Endothelial cell of umbilical vein (primary cell): Measurements from ENCODE around the gene SIRT2. TPM values are rescaled to one million over a fixed set of nuclear protein-coding genes. Genes with fewer than 3 reads are reported as not detected.

Experiments used
- BruUV-seq: library from RNA; stranded (reverse); fragments of 400-500 nt; replicated peaks from 2 replicates; lab custom pipeline; 2021; lab: Mats Ljungman, UMichigan
- CTCF ChIA-PET: fragments of 300-600, 350-600 bp; sonication (Branson Sonifier 250); formaldehyde crosslinking; loops from one replicate; lab custom pipeline; 2021; ENCODE audit warnings: antibody characterized with exemption, inconsistent platforms; lab: Charles Lee
- POLR2A ChIA-PET: fragments of 300-600, 350-600 bp; sonication (Branson Sonifier 250); formaldehyde crosslinking; loops from one replicate; lab custom pipeline; 2021; ENCODE audit warnings: antibody characterized with exemption, inconsistent platforms; lab: Charles Lee
- DNase-seq: peaks from one replicate; pipeline ENCODE4 v3.0.0-alpha.2; 2011; ENCODE audit warnings: low read depth, low spot score
- FAIRE-seq: peaks from 2 replicates; lab custom pipeline; 2011; peaks lifted over from hg19 to GRCh38; lab: Jason Lieb, UNC
- H2AFZ ChIP-seq: 2 replicates; pipeline ENCODE4 v1.6.0; 2012; ENCODE audit warnings: low read depth, low read length, control low read depth, inconsistent platforms
- H3K27ac ChIP-seq: 2 replicates; pipeline ENCODE4 v1.5.1; 2011; ENCODE audit warnings: low read depth, mild to moderate bottlenecking, control low read depth, low read length, moderate library complexity; ENCODE audit not compliant: insufficient read depth
- H3K27me3 ChIP-seq, 2 experiments: 2 replicates each; pipeline versions ENCODE4 v1.6.0 to v1.6.1; 2011; ENCODE audit warnings: low read length in 2 of 2, mixed read lengths in 1 of 2; ENCODE audit not compliant: control insufficient read depth in 2 of 2, insufficient read depth in 2 of 2
- H3K36me3 ChIP-seq, 2 experiments: 2 replicates in 1 of 2; 3 replicates in 1 of 2; pipeline ENCODE4 v1.5.1; 2011; ENCODE audit warnings: low read length in 2 of 2, mild to moderate bottlenecking in 1 of 2, moderate library complexity in 1 of 2; ENCODE audit not compliant: control insufficient read depth in 2 of 2, insufficient read depth in 2 of 2; ENCODE audit errors: extremely low read depth in 1 of 2
- H3K4me1 ChIP-seq: 3 replicates; pipeline ENCODE4 v1.5.1; 2011; ENCODE audit warnings: mild to moderate bottlenecking, low read length; ENCODE audit not compliant: control insufficient read depth, insufficient read depth; ENCODE audit errors: extremely low read depth
- H3K4me2 ChIP-seq: 2 replicates; pipeline ENCODE4 v1.6.1; 2011; ENCODE audit warnings: low read length, control low read depth, mixed read lengths; ENCODE audit not compliant: insufficient read depth
- H3K4me3 ChIP-seq, 3 experiments: fragments of 200-600 bp in 1 of 3; sonication (generic), shearing (Covaris generic) in 1 of 3; replicated peaks in 1 of 3; 2 replicates each; pipeline ENCODE4 v1.5.1; 2011 to 2016; ENCODE audit warnings: control low read depth in 3 of 3, low read length in 3 of 3, mild to moderate bottlenecking in 2 of 3, inconsistent platforms in 1 of 3, low read depth in 1 of 3, moderate library complexity in 1 of 3; ENCODE audit not compliant: insufficient read depth in 1 of 3
- H3K79me2 ChIP-seq: 2 replicates; pipeline ENCODE4 v1.6.0; 2012; ENCODE audit warnings: low read length, inconsistent platforms; ENCODE audit not compliant: control insufficient read depth, insufficient read depth
- H3K9ac ChIP-seq: replicated peaks from 2 replicates; pipeline ENCODE3; 2011; ENCODE audit warnings: low read length, control low read depth; ENCODE audit not compliant: insufficient read depth; ENCODE audit errors: extremely low read depth
- H3K9me1 ChIP-seq: replicated peaks from 3 replicates; pipeline ENCODE4 v1.6.0; 2011; ENCODE audit warnings: mild to moderate bottlenecking, low read length; ENCODE audit not compliant: control insufficient read depth, insufficient read depth; ENCODE audit errors: extremely low read depth
- H3K9me3 ChIP-seq: replicated peaks from 2 replicates; pipeline ENCODE4 v1.5.1; 2012; ENCODE audit warnings: low read length, inconsistent platforms; ENCODE audit not compliant: control insufficient read depth, insufficient read depth
- H4K20me1 ChIP-seq: replicated peaks from 2 replicates; pipeline ENCODE3; 2011; ENCODE audit warnings: mild to moderate bottlenecking, low read length; ENCODE audit not compliant: control insufficient read depth, insufficient read depth; ENCODE audit errors: extremely low read depth
- CTCF ChIP-seq, 2 donors: IDR thresholded peaks; 1 replicate in 1 of 2; 2 replicates in 1 of 2; pipeline ENCODE4 v1.5.1; 2011; ENCODE audit warnings: low read length in 2 of 2, mild to moderate bottlenecking in 2 of 2, moderate library complexity in 2 of 2, control low read depth in 1 of 2, inconsistent platforms in 1 of 2, low read depth in 1 of 2; ENCODE audit not compliant: insufficient read depth in 1 of 2; ENCODE audit errors: extremely low read depth in 1 of 2
- EZH2 ChIP-seq: IDR thresholded peaks from 2 replicates; pipeline ENCODE4 v1.6.1; 2012; ENCODE audit warnings: borderline replicate concordance, low read depth, mild to moderate bottlenecking, moderate library complexity, low read length, inconsistent platforms; ENCODE audit not compliant: severe bottlenecking
- FOS ChIP-seq: IDR thresholded peaks from 2 replicates; pipeline ENCODE4 v1.6.1; 2011; ENCODE audit warnings: mild to moderate bottlenecking, low read length, moderate library complexity, borderline replicate concordance; ENCODE audit not compliant: insufficient read depth
- GATA2 ChIP-seq: IDR thresholded peaks from 2 replicates; pipeline ENCODE4 v1.7.0; 2011; ENCODE audit warnings: low read depth, mild to moderate bottlenecking, moderate library complexity, mixed read lengths, low read length; ENCODE audit not compliant: insufficient read length, insufficient read depth
- JUN ChIP-seq: IDR thresholded peaks from 2 replicates; pipeline ENCODE4 v1.6.1; 2011; ENCODE audit warnings: borderline replicate concordance, low read depth; ENCODE audit not compliant: insufficient read length, insufficient read depth
- MAX ChIP-seq: IDR thresholded peaks from 2 replicates; pipeline ENCODE4 v1.6.1; 2011; ENCODE audit not compliant: insufficient read depth, insufficient read length
- MYC ChIP-seq: IDR thresholded peaks from one replicate; pipeline ENCODE4 v1.6.1; 2011; ENCODE audit warnings: mild to moderate bottlenecking, low read depth, low read length
- POLR2A ChIP-seq: IDR thresholded peaks from 2 replicates; pipeline ENCODE4 v1.6.1; 2012; ENCODE audit warnings: low read depth, mild to moderate bottlenecking, control low read depth, low read length
- POLR2AphosphoS5 ChIP-seq: IDR thresholded peaks from 2 replicates; pipeline ENCODE4 v1.6.1; 2012; ENCODE audit warnings: low read depth, mild to moderate bottlenecking, control low read depth, low read length, moderate library complexity; ENCODE audit not compliant: insufficient read depth
- dilution Hi-C: fragments of 300-500 bp; cut with MboI; formaldehyde crosslinking; loops from one replicate; pipeline ENCODE4 v1.15.0; 2019; ENCODE audit warnings: low sequenced_read_pairs; ENCODE audit not compliant: extremely low pct_ligation_motif_present
- intact Hi-C: fragments of 100-400 bp; cut with micrococcal nuclease; formaldehyde crosslinking; loops from one replicate; pipeline ENCODE4 v1.10.0; 2022
- polyA plus RNA-seq, 4 experiments: library from polyadenylated mRNA; depleted of rRNA in 3 of 4; stranded (reverse) in 3 of 4; unstranded in 1 of 4; fragments of >200 nt; gene quantifications; 2 replicates each; pipeline versions ENCODE4 v1.2.1 to v1.2.3, GENCODE V29; 2011 to 2012; ENCODE audit warnings: missing spikeins in 1 of 4
- total RNA-seq: library from RNA; stranded (reverse); gene quantifications from 2 replicates; pipeline ENCODE4 v1.2.3, GENCODE V29; 2021

Gene SIRT2
- total and polyA plus RNA-seq, 2 donors (not counting 3 experiments of a cell fraction or from before 2014, with no cell fraction given), result 47.6 to 72.5 TPM

DNA sequence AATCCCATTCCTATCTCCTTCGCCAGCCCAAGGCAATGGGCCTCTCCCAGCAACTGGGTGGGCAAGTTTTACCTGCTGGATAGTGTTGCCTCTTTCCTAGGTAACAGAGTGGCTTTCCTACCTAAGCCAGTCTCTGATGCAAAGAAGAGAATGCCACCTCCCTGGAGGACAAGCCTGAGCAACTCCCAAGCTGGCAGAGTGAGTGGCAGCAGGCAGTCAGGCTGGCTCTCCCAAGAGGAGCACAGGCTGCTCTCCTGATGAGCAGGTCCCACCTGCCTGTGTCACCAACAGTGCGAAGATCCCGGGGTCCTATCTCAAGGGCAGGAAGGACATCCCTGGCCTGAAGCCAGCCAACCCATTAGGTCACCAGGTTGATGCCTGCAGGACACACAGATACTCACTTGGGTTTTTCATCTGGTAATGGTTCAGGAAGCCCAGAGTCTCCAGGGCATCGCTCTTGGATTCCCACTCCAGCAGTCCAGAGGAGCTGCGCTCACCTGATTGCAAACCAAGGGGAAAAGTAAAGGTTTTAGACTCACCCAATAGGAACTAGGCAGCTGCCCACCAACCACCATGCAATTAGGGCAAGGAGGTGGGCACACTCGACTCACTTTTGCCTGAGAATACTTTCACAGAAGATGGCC lies 62.3 kb downstream of the SIRT2 start:
- no peak overlapping the region for H3K27ac ChIP-seq
- no peaks in the 10 kb centered on the region for H3K9me3 ChIP-seq
- no peaks in the 10 kb centered on the region for H4K20me1 ChIP-seq
- H3K79me2 ChIP-seq, result peaks cover 9% of the 10 kb centered on the region
- no peak overlapping the region for H3K4me2 ChIP-seq
- dilution Hi-C loops, result no loop called here
- FAIRE-seq (no peak), DNase-seq (no peak)
- intact Hi-C loops, result no loop called here
- no peak overlapping the region for H3K9ac ChIP-seq
- peaks cover 40 to 53% of the 10 kb centered on the region in 2 experiments for H3K36me3 ChIP-seq
- no peak overlapping the region for H2AFZ ChIP-seq
- no peak for TF ChIP-seq GATA2
- TF ChIP-seq EZH2, result no peak
- TF ChIP-seq POLR2AphosphoS5, result no peak
- TF ChIP-seq POLR2A, result no peak
- TF ChIP-seq CTCF (IDR thresholded peaks at IDR 0.05; ENCODE audit: extremely low read depth in 1 of 2, insufficient read depth in 1 of 2, low read depth in 1 of 2, low read length in 2 of 2), result no peak
- TF ChIP-seq FOS, result no peak
- no peak for TF ChIP-seq MAX
- no peak for TF ChIP-seq MYC
- TF ChIP-seq JUN, result no peak
- ChIA-PET CTCF (interaction anchor here (0.6 to 1.2 kb wide), 2 partner anchors 28 to 67 kb away, joined by 3 to 5 read pairs; no protein-coding TSS in a partner anchor), POLR2A (no interaction called here)
- no TSS peak for BruUV-seq
- H3K9me1 ChIP-seq, result no peaks in the 10 kb centered on the region
- peaks cover 3% of the 10 kb centered on the region for H3K4me1 ChIP-seq
- H3K4me3 ChIP-seq, result no peak overlapping the region
- H3K27me3 ChIP-seq, result no peaks in the 10 kb centered on the region
